Superior temporal gyrus (tissue), 1 donor: Measurements from ENCODE around the gene KAZN.

Source experiments
- DNase-seq: peaks from one replicate; pipeline ENCODE4 v3.0.0-alpha.2; 2016; ENCODE audit errors: extremely low spot score

KAZN gene

DNA sequence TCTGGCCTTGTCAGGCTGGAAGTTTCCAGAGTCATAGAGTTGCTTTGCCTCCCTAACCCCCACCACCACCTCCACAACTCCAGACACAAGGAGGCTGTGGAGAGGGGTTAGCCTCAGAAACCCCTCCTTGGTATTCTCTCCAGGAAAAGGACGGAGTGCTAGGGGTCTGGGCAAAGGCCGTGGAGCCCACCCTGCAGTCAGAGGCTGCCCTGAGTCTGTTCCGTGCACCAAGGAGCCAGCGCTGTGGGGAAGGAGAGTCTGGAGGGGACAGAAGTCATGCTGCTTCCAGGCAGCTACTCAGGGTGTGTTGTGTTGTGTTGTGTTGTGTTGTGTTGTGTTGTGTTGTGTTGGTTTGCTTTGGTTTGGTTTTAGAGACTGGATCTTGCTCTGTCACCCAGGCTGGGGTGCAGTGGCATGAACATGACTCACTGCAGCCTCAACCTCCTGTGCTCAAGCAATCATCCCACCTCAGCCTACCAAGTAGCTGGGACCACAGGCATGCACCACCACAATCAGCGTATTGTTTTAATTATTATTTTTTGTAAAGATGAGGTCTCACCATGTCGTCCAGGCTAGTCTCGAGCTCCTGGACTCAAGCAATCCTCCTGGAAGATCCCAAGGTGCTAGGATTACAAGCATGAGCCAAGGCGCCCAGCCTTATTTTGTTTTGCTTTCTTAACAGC is 432.9 kb downstream of the KAZN start:
- no peak for DNase-seq

- DNase-seq = no peak
These were observed 434.8 kb downstream of the KAZN start for GRCh38 chr1:15033264-15033663.

DNA sequence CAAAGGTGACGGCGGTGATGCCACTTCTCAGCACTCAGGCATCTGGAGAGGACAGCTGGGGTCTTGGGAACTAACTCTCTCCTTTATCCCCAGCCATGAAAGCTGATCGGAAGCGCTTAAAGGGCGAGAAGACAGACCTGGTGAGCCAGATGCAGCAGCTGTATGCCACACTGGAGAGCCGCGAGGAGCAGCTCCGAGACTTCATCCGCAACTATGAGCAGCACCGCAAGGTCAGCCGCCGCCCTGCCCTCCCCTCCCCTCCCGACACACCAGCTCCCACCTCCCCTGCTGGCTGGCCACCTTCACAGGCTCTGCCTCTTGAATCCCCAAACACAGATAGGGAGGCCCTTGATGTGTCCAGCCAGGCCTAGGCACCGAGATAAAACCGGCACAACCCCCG is 436.2 kb downstream of the KAZN start:
- no peak for DNase-seq

DNA sequence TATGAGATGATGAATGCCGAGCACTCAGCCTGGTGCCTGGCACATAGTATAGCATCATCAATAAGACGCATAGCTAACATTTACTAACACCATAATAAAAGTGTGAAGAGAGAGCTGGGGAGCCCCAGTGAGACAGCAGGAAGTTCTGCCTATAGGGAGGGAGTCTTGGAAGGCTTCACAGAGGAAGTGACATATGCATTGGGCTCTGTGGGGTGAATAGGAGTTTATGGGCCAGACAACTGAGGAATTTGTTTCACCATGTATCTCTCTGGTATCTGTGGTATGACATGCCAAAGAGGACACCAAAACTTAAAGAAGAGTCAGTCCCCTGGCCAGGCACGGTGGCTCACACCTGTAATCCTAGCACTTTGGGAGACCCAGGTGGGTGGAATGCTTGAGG is 436.8 kb downstream of the KAZN start:
- no peak for DNase-seq

GRCh38 chr1:15036101-15036500 is 437.6 kb downstream of the KAZN start:
- DNase-seq = no peak

GRCh38 chr1:15038232-15039016 is 439.9 kb downstream of the KAZN start:
- no peak for DNase-seq

DNA sequence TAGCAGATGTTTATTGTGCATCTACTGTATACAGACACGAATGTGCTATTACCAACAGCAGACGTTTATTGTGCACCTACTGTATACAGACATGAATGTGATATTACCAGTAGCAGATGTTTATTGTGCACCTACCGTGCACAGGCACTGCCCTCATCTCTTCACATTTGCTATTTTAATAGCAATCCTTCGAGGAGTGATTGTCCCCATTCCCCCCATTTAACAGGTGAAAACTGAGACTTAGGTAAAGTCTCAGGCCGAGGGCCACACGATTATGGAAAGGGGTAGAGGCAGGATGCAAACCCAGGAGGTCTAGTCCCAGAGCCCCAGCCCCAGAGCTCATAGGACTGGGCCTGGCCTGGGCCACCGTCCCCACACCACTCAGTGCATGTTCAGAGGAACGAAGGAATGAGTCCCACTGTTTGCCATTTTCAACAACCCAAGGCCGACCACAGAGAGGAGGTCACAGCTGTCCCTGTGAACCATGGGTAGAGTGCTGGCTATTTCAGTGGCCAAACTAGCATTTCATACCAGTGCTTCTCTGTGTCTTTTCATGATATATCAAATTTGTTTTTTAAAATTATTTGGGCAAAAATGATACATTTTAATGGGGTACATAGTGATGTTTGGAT is 440.6 kb downstream of the KAZN start:
- no peak for DNase-seq

GRCh38 chr1:15039901-15040300 is 441.4 kb downstream of the KAZN start:
- no peak for DNase-seq

DNA sequence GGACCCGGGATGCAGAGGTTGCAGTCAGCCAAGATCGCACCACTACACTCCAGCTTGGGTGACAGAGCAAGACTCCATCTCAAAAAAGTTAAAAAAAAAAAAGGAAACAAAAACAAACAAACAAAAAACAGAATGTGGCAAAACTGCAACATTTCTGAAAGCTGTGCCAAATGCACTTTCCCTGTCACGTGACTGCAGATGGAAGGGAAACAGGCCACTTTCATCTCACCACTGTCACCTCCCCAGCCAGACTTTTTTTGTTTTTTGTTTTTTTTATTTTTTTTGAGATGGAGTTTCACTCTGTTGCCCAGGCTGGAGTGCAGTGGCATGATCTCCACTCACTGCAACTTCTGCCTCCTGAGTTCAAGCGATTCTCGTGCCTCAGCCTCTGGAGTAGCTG is 442.2 kb downstream of the KAZN start:
- peak; percentile 37 for DNase-seq

DNA sequence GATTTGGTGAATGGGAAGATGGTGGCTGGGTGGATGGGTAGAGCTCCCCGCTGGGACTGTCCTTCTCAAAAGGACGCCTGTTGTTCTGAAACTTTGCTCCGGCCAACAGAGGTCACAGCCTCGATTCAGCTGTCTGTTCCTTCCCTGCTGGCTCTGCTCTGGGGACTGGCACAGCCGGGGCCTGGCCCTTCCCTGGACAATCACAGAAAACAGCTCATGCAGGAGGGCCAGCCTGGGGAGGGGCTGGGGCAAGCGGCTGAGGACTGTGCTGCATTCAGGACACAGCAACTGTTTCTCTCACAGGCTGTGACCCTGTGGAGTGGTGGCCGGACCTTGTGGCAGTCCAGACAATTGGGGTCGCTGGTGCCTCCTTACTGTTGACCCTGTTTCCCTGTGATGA is 444.4 kb downstream of the KAZN start:
- DNase-seq = peak; percentile 91

GRCh38 chr1:15043934-15044333 is 445.4 kb downstream of the KAZN start:
- no peak for DNase-seq

DNA sequence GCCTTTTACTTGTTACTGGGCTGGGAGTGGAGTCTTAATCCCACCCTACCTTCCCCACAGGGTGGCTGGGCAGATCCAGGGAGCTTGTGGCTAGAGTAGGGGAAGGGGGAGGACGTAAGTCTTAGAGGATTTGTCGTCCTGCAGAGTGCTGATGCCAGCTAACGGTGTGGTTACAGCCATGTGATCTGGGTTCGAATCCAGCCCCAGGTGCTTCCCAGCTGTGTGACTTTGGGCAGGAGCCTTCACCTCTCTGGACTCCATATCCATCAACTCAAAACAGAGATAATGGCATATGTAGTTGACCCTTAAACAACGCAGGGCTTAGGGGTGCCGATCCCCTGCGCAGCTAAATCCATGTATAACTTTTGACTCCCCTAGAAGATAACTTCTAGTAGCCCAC is 446.6 kb downstream of the KAZN start:
- no peak for DNase-seq

GRCh38 chr1:15046487-15047165 is 448.1 kb downstream of the KAZN start:
- DNase-seq = peak; percentile 93

DNA sequence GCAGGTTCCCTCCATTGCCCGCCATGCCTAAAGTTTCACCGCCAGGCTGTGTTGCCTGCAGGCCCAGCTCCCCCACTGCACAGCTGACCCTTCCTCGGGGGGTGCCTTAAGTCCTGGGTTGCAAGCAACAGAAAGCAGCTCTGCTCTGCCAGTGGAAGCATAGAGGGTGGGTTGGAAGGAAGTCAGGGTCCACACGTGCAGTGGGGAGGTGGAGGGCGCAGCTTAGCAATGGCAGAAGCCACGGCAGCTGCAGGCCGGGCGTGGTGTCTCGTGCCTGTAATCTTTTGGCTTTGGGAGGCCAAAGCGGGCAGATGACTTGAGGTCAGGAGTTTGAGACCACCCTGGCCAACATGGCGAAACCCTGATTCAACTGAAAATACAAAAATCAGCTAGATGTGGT is 448.8 kb downstream of the KAZN start:
- no peak for DNase-seq

DNA sequence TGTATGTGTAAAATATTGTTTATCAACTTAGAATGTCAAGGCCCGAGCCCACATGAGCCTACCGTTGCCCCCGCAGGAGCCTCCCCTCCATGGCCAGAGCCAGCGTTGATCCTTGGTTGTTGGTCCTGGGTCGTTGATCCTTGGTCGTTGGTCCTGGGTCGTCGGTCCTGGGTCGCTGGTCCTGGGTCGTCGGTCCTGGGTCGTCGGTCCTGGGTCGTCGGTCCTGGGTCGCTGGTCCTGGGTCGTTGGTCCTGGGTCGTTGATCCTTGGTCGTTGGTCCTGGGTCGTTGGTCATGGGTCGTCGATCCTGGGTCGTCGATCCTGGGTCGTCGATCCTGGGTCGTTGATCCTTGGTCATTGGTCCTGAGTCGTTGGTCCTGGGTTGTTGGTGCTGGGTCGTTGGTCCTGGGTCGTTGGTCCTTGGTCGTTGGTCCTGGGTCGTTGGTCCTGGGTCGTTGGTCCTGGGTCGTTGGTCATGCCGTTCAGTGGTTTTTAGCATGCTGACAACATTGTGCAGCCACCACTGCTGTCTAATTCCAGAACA is 450.0 kb downstream of the KAZN start:
- no peak for DNase-seq

GRCh38 chr1:15049067-15049466 is 450.6 kb downstream of the KAZN start:
- DNase-seq = no peak

- DNase-seq = no peak
These were observed 453.5 kb downstream of the KAZN start for GRCh38 chr1:15051882-15052528.

DNA sequence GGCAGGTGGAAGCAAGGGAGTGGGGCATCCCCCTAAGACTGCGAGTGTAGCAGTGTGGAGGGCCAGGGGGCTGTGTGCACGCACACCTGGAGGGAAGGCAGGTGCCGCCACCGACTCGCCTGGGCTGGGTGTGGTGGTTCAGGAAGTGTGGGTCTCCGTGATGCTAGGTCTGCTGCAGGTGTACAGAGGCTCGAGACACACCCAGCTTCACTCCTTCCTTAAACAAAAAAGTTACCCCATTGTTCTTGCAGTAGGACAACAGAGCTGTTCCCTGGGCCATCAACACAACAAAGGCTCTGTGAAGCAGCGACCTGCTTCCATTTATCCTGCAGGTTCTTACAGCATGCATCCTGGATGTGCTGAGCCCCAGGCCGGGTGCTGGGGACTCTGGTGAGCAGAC is 454.7 kb downstream of the KAZN start:
- no peak for DNase-seq

DNA sequence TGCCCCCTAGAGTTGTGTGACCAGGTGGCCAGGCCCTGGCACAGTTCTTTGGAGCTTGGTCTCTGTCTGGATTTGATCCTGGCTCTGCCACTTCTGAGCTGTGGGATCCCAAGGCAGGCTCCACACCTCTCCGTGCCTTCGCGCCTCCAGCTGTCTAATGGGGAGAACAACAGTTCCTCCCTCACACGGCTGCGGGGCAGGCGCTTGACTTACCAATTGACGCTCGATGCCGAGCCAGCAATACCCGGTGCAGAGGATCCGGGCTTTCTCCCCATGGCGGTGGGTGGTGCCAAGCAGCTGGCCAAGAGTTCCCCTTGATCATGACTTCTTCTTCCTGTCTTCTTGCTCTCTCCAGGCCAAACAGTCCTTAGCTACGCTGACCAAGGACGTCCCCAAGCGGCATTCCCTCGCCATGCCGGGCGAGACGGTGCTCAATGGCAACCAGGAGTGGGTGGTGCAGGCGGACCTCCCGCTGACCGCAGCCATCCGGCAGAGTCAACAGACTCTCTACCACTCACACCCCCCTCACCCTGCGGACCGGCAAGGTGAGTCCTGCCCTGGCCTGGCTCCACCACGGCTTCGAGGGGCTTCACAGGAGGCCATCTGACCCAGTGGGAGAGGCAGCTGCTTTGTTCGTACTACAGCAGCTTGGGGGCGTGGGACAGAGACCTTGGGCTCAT is 457.4 kb downstream of the KAZN start:
- DNase-seq = no peak

DNA sequence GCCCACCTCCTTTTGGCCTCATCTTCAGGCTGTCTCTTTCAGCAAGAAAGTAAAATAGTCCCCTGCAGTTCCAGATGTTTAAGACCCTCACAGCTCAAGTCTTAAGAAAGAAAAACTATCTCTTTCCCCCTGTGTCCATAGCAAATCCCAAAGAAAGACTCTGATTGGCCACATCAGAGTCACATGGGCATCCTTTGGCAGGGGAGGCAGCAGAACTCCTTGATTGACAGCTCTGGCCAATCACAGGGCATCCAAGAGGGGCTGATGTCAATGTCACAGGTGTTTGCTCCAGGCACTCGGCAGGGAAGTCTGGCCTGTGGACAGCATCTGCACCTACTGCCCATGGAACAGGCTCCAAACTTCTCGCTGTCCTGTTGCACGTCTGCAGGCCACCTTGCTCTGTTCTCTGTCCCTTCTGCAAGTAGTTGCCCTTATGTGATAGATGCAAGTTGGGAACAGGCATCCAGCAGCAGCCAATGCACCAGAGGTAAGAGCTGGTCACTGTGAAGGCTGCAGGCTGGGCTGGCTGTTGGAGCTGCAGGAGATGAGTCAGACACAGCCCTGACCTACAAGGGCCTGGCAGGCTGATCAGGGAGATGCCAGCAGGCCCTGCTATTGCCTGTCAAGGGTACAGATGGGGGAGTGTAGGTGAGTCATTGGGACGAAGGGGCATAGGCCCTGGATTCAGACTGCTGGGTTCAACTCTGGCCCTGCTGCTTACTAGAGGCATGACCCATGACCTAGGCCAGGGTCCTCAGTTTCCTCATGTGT is 458.2 kb downstream of the KAZN start:
- DNase-seq = no peak
